Psoas muscle (tissue), 8 donors: Measurements from ENCODE around the gene SH3BGRL3. TPM values are rescaled to one million over a fixed set of nuclear protein-coding genes. Genes with fewer than 3 reads are reported as not detected.

ENCODE experiments used
- ATAC-seq, 4 donors: fragments of 200-7000 bp; cut with Tn5 transposase; one replicate each; pipeline ENCODE4 v1.9.1; 2020; ENCODE audit warnings: moderate library complexity in 3 of 4, mild to moderate bottlenecking in 2 of 4
- DNase-seq, 2 donors: peaks; one replicate each; pipeline ENCODE4 v3.0.0-alpha.2; 2020
- H3K27ac ChIP-seq: fragments of 200-600 bp; one replicate; pipeline ENCODE4 v1.8.0; 2022
- H3K27me3 ChIP-seq, 3 donors: fragments of 200-600 bp in 1 of 3; one replicate each; pipeline versions ENCODE4 v1.6.1 to v1.8.0; 2013 to 2022; ENCODE audit warnings: low read length in 2 of 3, mild to moderate bottlenecking in 2 of 3, moderate library complexity in 1 of 3; ENCODE audit not compliant: insufficient read depth in 3 of 3
- H3K36me3 ChIP-seq, 2 donors: fragments of 200-600 bp in 1 of 2; one replicate each; pipeline versions ENCODE4 v1.6.1 to v1.8.0; 2013 to 2022; ENCODE audit warnings: low read depth in 1 of 2, mild to moderate bottlenecking in 1 of 2, moderate library complexity in 1 of 2; ENCODE audit not compliant: insufficient read depth in 1 of 2
- H3K4me1 ChIP-seq: fragments of 200-600 bp; one replicate; pipeline ENCODE4 v1.8.0; 2022
- H3K4me3 ChIP-seq: fragments of 200-600 bp; one replicate; pipeline ENCODE4 v1.8.0; 2022; ENCODE audit warnings: mild to moderate bottlenecking
- H3K9me3 ChIP-seq: fragments of 200-600 bp; one replicate; pipeline ENCODE4 v1.8.0; 2022
- CTCF ChIP-seq: fragments of 200-600 bp; IDR thresholded peaks from one replicate; pipeline ENCODE4 v1.8.0; 2022; ENCODE audit warnings: antibody characterized with exemption
- WGBS, 3 donors: extraction: QIAGEN DNeasy Blood & Tissue Kit; methylation state at CpG; one replicate each; pipeline versions ENCODE4 v1.1.6 to v1.1.7; 2013; 5-methylcytosine and 5-hydroxymethylcytosine counted together
- intact Hi-C, 2 donors: fragments of 100-400 bp; cut with DNase I; formaldehyde crosslinking; loops; one replicate each; pipeline versions ENCODE4 v1.11.0 to v1.14.2; 2022
- polyA plus RNA-seq, 3 donors: library from polyadenylated mRNA; stranded (reverse); fragments of 200-250 nt; gene quantifications; one replicate each; pipeline ENCODE4 v1.2.3, GENCODE V29; 2013
- total RNA-seq, 4 donors: library from RNA; stranded (reverse); fragmentation: NEBNext Ultra II Directional in 2 of 4; extraction: Animal tissue kit (Norgen Biotek cat#: 25700) in 2 of 4; gene quantifications; one replicate each; pipeline versions ENCODE4 v1.2.1 to v1.2.4, GENCODE V29; 2021 to 2023
- donor health status: healthy with polysubstance abuse.
- donor health status: DM: no; HTN: no; CAD: no; lungs with moderate emphysema.
- donor health status: Bipolar disorder and iron deficiency.
- donor health status: healthy.
- donor health status: DM: yes; HTN: yes; CAD: no.
- donor health status: DM: no; HTN: no; CAD: no.
- donor health status: DM: no; HTN: no; CAD: no.
- donor health status: DM: yes; HTN: yes; CAD: no.

The SH3BGRL3 gene
- total and polyA plus RNA-seq, 7 donors = 10.9 to 78.1 (median 22.2) TPM

- no peaks in the 10 kb centered on the region for H3K27me3 ChIP-seq
- peaks cover 69% of the 10 kb centered on the region for H3K4me1 ChIP-seq
- peak in 1 of 2 donors; percentile 74 for DNase-seq
- no peak overlapping the region for H3K4me3 ChIP-seq
- 36 to 58% (median 42%) methylated on average over 2 of the region's 2 CpGs for WGBS, 3 donors
- H3K27ac ChIP-seq = peak overlapping the region; percentile 92
- ATAC-seq = no peak
- peaks cover 4 to 64% of the 10 kb centered on the region in 2 donors for H3K36me3 ChIP-seq
- intact Hi-C loops = no loop called here
- TF ChIP-seq CTCF = no peak
- no peaks in the 10 kb centered on the region for H3K9me3 ChIP-seq
Observed at GRCh38 chr1:26276432-26276838, 3.5 kb upstream of the SH3BGRL3 start.

- Histone ChIP-seq H3K4me3 (peak overlapping the region; percentile 1), H3K4me1 (peaks cover 76% of the 10 kb centered on the region), H3K27me3 (no peaks in the 10 kb centered on the region), H3K36me3 (peaks cover 4 to 58% of the 10 kb centered on the region in 2 donors), H3K9me3 (no peaks in the 10 kb centered on the region), H3K27ac (peak overlapping the region; percentile 92)
- DNase-seq (no peak), ATAC-seq (no peak)
- 51 to 75% (median 61%) methylated on average over 3 of the region's 3 CpGs for WGBS, 3 donors
- intact Hi-C loops = no loop called here
- TF ChIP-seq CTCF = no peak
Observed at GRCh38 chr1:26277261-26277661, 2.6 kb upstream of the SH3BGRL3 start.

GRCh38 chr1:26277719-26278118 is 2.2 kb upstream of the SH3BGRL3 start:
- no peak for TF ChIP-seq CTCF
- DNase-seq = no peak
- no peak for ATAC-seq
- Histone ChIP-seq H3K27me3 (no peaks in the 10 kb centered on the region), H3K4me3 (no peak overlapping the region), H3K9me3 (no peaks in the 10 kb centered on the region), H3K36me3 (peaks cover 4 to 55% of the 10 kb centered on the region in 2 donors), H3K27ac (peak overlapping the region; percentile 92), H3K4me1 (peaks cover 76% of the 10 kb centered on the region)
- intact Hi-C loops = no loop called here
- 36 to 80% (median 60%) methylated on average over 1 of the region's 1 CpG for WGBS, 3 donors

DNA sequence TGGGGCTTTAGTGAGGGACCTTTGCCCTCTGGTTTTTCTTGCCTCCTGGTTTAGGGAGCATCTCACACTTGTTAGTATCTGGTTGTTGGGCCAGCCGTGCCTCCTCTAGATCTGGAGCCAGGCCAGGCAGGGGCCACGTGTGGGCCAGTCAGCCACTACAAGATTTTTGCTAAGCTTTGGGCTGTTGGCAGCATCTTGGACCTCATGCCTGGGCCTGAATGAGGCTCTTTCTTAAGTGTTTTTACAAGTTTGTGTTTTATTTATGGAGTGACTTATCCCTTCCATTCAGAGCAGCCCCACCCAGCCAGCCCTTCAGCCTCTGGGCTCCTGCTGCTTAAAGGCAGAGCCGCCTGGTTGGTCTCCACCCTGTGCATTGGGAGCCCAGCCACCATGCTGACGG is 1.6 kb upstream of the SH3BGRL3 start:
- no peak for ATAC-seq
- Histone ChIP-seq H3K4me1 (peaks cover 76% of the 10 kb centered on the region), H3K27me3 (no peaks in the 10 kb centered on the region), H3K9me3 (no peaks in the 10 kb centered on the region), H3K36me3 (peaks cover 4 to 49% of the 10 kb centered on the region in 2 donors), H3K4me3 (no peak overlapping the region), H3K27ac (peak overlapping the region; percentile 92)
- 42 to 75% (median 52%) methylated on average over 4 of the region's 4 CpGs for WGBS, 3 donors
- intact Hi-C loops = no loop called here
- TF ChIP-seq CTCF = no peak
- DNase-seq = peak in 1 of 2 donors; percentile 44
